GM23338 (cell line): Measurements from ENCODE around the gene ARHGEF17. TPM values are rescaled to one million over a fixed set of nuclear protein-coding genes. Genes with fewer than 3 reads are reported as not detected.

Experiments
- ATAC-seq: fragments of 200-7000 bp; cut with Tn5 transposase; 3 replicates; pipeline ENCODE4 v1.9.1; 2020
- DNase-seq: peaks from one replicate; pipeline ENCODE4 v3.0.0-alpha.2; 2015; ENCODE audit warnings: low spot score
- H2AFZ ChIP-seq: fragments of 200-600 bp; sonication (generic); 2 replicates; pipeline ENCODE4 v1.8.0; 2016; ENCODE audit warnings: antibody characterized with exemption, mild to moderate bottlenecking, moderate library complexity
- H3F3A ChIP-seq: fragments of 200-600 bp; sonication (generic); replicated peaks from 2 replicates; pipeline ENCODE4 v1.8.0; 2017; ENCODE audit warnings: antibody characterized with exemption, mixed run types, low read depth
- H3K27ac ChIP-seq: fragments of 200-600 bp; sonication (generic); 2 replicates; pipeline ENCODE4 v1.6.1; 2016; ENCODE audit warnings: low read depth
- H3K27me3 ChIP-seq: fragments of 200-600 bp; sonication (generic); 2 replicates; pipeline ENCODE4 v1.8.0; 2016; ENCODE audit warnings: mild to moderate bottlenecking, mixed run types, moderate library complexity; ENCODE audit not compliant: insufficient read depth
- H3K36me3 ChIP-seq: fragments of 200-600 bp; sonication (generic); 2 replicates; pipeline ENCODE4 v1.8.0; 2016; ENCODE audit warnings: mild to moderate bottlenecking; ENCODE audit not compliant: insufficient read depth
- H3K4me1 ChIP-seq: fragments of 200-600 bp; sonication (generic); 2 replicates; pipeline ENCODE4 v1.8.0; 2016; ENCODE audit warnings: mild to moderate bottlenecking, moderate library complexity; ENCODE audit not compliant: insufficient read depth
- H3K4me2 ChIP-seq: fragments of 200-600 bp; sonication (generic); 2 replicates; pipeline ENCODE4 v1.7.1; 2017; ENCODE audit warnings: mixed run types
- H3K4me3 ChIP-seq: fragments of 200-600 bp; sonication (generic); 2 replicates; pipeline ENCODE4 v1.6.1; 2016; ENCODE audit warnings: mixed run types
- H3K79me2 ChIP-seq: fragments of 200-600 bp; sonication (generic); replicated peaks from 2 replicates; pipeline ENCODE4 v1.8.0; 2017; ENCODE audit warnings: mild to moderate bottlenecking; ENCODE audit not compliant: insufficient read depth
- H3K9me2 ChIP-seq: fragments of 200-600 bp; sonication (generic); 2 replicates; pipeline ENCODE4 v1.8.0; 2017; ENCODE audit not compliant: insufficient read depth
- H4K20me1 ChIP-seq: fragments of 200-600 bp; sonication (generic); replicated peaks from 2 replicates; pipeline ENCODE4 v1.8.0; 2017; ENCODE audit warnings: mild to moderate bottlenecking; ENCODE audit not compliant: insufficient read depth
- H3K27ac Mint-ChIP-seq: 2 replicates; pipeline ENCODE4 v1.8.0; 2020; ENCODE audit warnings: inconsistent platforms, mild to moderate bottlenecking, moderate library complexity, mixed read lengths
- H3K27me3 Mint-ChIP-seq: 3 replicates; pipeline ENCODE4 v1.8.0; 2022; ENCODE audit warnings: low read depth, mild to moderate bottlenecking, moderate library complexity, mixed read lengths, inconsistent platforms; ENCODE audit not compliant: insufficient read depth, poor library complexity
- H3K36me3 Mint-ChIP-seq: 3 replicates; pipeline ENCODE4 v1.8.0; 2021; ENCODE audit warnings: low read depth, mild to moderate bottlenecking, inconsistent platforms, moderate library complexity, mixed read lengths
- H3K4me1 Mint-ChIP-seq: 3 replicates; pipeline ENCODE4 v1.8.0; 2020; ENCODE audit warnings: mild to moderate bottlenecking, inconsistent platforms, mixed read lengths
- H3K4me3 Mint-ChIP-seq: 3 replicates; pipeline ENCODE4 v1.8.0; 2021; ENCODE audit warnings: moderate library complexity, mild to moderate bottlenecking, inconsistent platforms, mixed read lengths
- H3K9me3 Mint-ChIP-seq: 3 replicates; pipeline ENCODE4 v1.8.0; 2020; ENCODE audit warnings: moderate library complexity, mild to moderate bottlenecking, inconsistent platforms, mixed read lengths
- CREB1 ChIP-seq: fragments of 250-450 bp; sonication (Bioruptor Pico); IDR thresholded peaks from 2 replicates; pipeline ENCODE4 v1.5.0; 2020; ENCODE audit warnings: low read depth, mild to moderate bottlenecking, moderate library complexity
- CTCF ChIP-seq, 2 experiments: fragments of 200-600 bp in 1 of 2; sonication (generic) in 1 of 2; conservative IDR thresholded peaks; 2 replicates each; pipeline versions ENCODE4 v1.5.1 to v1.6.1; 2016 to 2017; ENCODE audit warnings: antibody characterized with exemption in 2 of 2, low read depth in 2 of 2, mild to moderate bottlenecking in 2 of 2, moderate library complexity in 1 of 2
- ETS1 ChIP-seq: IDR thresholded peaks from 2 replicates; pipeline ENCODE4 v1.6.1; 2016; ENCODE audit warnings: antibody characterized with exemption
- STAT1 ChIP-seq: IDR thresholded peaks from one replicate; pipeline ENCODE4 v1.6.1; 2016; ENCODE audit warnings: antibody characterized with exemption; ENCODE audit not compliant: unreplicated experiment
- ZNF114 ChIP-seq: fragments of 250-450 bp; sonication (Bioruptor Pico); IDR thresholded peaks from 2 replicates; pipeline ENCODE4 v1.5.0; 2020; ENCODE audit warnings: mild to moderate bottlenecking, moderate library complexity
- ZNF331 ChIP-seq: fragments of 250-450 bp; sonication (Bioruptor Pico); IDR thresholded peaks from 2 replicates; pipeline ENCODE4 v1.5.0; 2020; ENCODE audit warnings: low read depth, mild to moderate bottlenecking, moderate library complexity
- polyA plus RNA-seq: library from polyadenylated mRNA; unstranded; fragments of >200 nt; fragmentation: Nextera tagmentation; extraction: Ambion mirVana; gene quantifications from 2 replicates; pipeline ENCODE4 v1.2.1, GENCODE V29; 2016
- total RNA-seq: library from RNA; depleted of rRNA; stranded (reverse); fragments of >200 nt; shearing (Covaris generic); gene quantifications from 2 replicates; pipeline ENCODE4 v1.2.3, GENCODE V29; 2014

Gene ARHGEF17
- total and polyA plus RNA-seq, 2 experiments from 2014 or later, result 2.9 to 15.0 TPM

- H3K4me1 ChIP-seq, result no peaks in the 10 kb centered on the region; the same call in 1 of the 2 replicates
- peaks cover 13% of the 10 kb centered on the region for H3K27me3 Mint-ChIP-seq
- no peaks in the 10 kb centered on the region for H3K27me3 ChIP-seq
- H3K4me3 ChIP-seq, result no peak overlapping the region
- H3K79me2 ChIP-seq, result no peaks in the 10 kb centered on the region
- ATAC-seq (no peak), DNase-seq (no peak)
- no peaks in the 10 kb centered on the region for H3K36me3 ChIP-seq
- no peak overlapping the region for H3K4me2 ChIP-seq
- TF ChIP-seq ZNF114 (CRISPR knock-in tag), result no peak
- no peak for TF ChIP-seq ZNF331 (CRISPR knock-in tag)
- no peaks in the 10 kb centered on the region for H3K9me2 ChIP-seq
- peaks cover 12% of the 10 kb centered on the region; the same call in 1 of the 2 replicates for H4K20me1 ChIP-seq
- H2AFZ ChIP-seq, result no peak overlapping the region
- H3K9me3 Mint-ChIP-seq, result no peaks in the 10 kb centered on the region
- peaks cover 7% of the 10 kb centered on the region; the same call in 2 of the 3 replicates for H3K4me1 Mint-ChIP-seq
- H3F3A ChIP-seq, result no peaks in the 10 kb centered on the region; the same call in 1 of the 2 replicates
- H3K36me3 Mint-ChIP-seq, result no peaks in the 10 kb centered on the region; the same call in 2 of the 3 replicates
- no peak overlapping the region for H3K27ac ChIP-seq
- no peak overlapping the region for H3K27ac Mint-ChIP-seq
- no peak overlapping the region for H3K4me3 Mint-ChIP-seq
These were observed 41.6 kb downstream of the ARHGEF17 start for GRCh38 chr11:73349633-73350032.

- Mint-ChIP-seq H3K36me3 (no peaks in the 10 kb centered on the region; the same call in 2 of the 3 replicates), H3K27me3 (peaks cover 13% of the 10 kb centered on the region), H3K4me1 (peaks cover 7% of the 10 kb centered on the region; the same call in 2 of the 3 replicates), H3K27ac (no peak overlapping the region), H3K4me3 (no peak overlapping the region), H3K9me3 (no peaks in the 10 kb centered on the region)
- Histone ChIP-seq H3K9me2 (no peaks in the 10 kb centered on the region), H3K27me3 (no peaks in the 10 kb centered on the region), H3K4me3 (no peak overlapping the region), H3K27ac (no peak overlapping the region), H3F3A (no peaks in the 10 kb centered on the region; the same call in 1 of the 2 replicates), H4K20me1 (peaks cover 8% of the 10 kb centered on the region; the same call in 1 of the 2 replicates), H3K79me2 (no peaks in the 10 kb centered on the region), H3K4me2 (no peak overlapping the region), H2AFZ (no peak overlapping the region), H3K36me3 (no peaks in the 10 kb centered on the region), H3K4me1 (no peaks in the 10 kb centered on the region; the same call in 1 of the 2 replicates)
- TF ChIP-seq CTCF (conservative IDR thresholded peaks at IDR 0.05; ENCODE audit: low read depth in 2 of 2) (peak; percentile 87 to 100), ETS1 (no peak), STAT1 (no peak), CREB1 (0 out of 2 replicates have a peak, but pooled peaks have one; percentile 27)
- ATAC-seq, result peak; percentile 71
- peak; percentile 78 for DNase-seq
These were observed 43.0 kb downstream of the ARHGEF17 start for GRCh38 chr11:73350908-73351636.
